Measurements from ENCODE around the gene REC114. TPM values are rescaled to one million over a fixed set of nuclear protein-coding genes. Genes with fewer than 3 reads are reported as not detected.
A peak's percentile ranks its signal among the peaks of the same experiment; 100 is the strongest.

The REC114 gene
- total RNA-seq, 1 experiment from 2014 or later, result not detected

- Mint-ChIP-seq H3K27ac (no peak overlapping the region), H3K27me3 (ENCODE audit: low read depth) (peaks cover 4% of the 10 kb centered on the region), H3K36me3 (peaks cover 9% of the 10 kb centered on the region), H3K9me3 (peaks cover 13% of the 10 kb centered on the region; the same call in 1 of the 2 replicates), H3K4me3 (no peak overlapping the region), H3K4me1 (peaks cover 31% of the 10 kb centered on the region)
- DNase-seq (ENCODE audit: low spot score), result peak; percentile 31
- ChIA-PET POLR2A (interaction anchor here (0.5 kb wide), 1 partner anchor 544 kb away, joined by 5 read pairs; no protein-coding TSS in a partner anchor), CTCF (interaction anchor here (0.5 to 1.5 kb wide), 8 partner anchors 22 to 736 kb away, joined by 3 to 4 read pairs (median 3); no protein-coding TSS in a partner anchor)
- peak; percentile 97 for ATAC-seq
- TF ChIP-seq USF2 (CRISPR knock-in tag; IDR thresholded peaks at IDR 0.05) (peak; percentile 74), TCF7 (CRISPR knock-in tag; IDR thresholded peaks at IDR 0.05; ENCODE audit: low read depth) (no peak), PREB (CRISPR knock-in tag; IDR thresholded peaks at IDR 0.05; ENCODE audit: borderline replicate concordance) (no peak), ZNF138 (CRISPR knock-in tag; conservative IDR thresholded peaks at IDR 0.05) (no peak), ESRRA (CRISPR knock-in tag; IDR thresholded peaks at IDR 0.05; ENCODE audit: borderline replicate concordance) (no peak), KAT7 (CRISPR knock-in tag; IDR thresholded peaks at IDR 0.05; ENCODE audit: borderline replicate concordance) (no peak), ZNF219 (CRISPR knock-in tag; IDR thresholded peaks at IDR 0.05; ENCODE audit: borderline replicate concordance) (no peak), ZNF263 (CRISPR knock-in tag; IDR thresholded peaks at IDR 0.05; ENCODE audit: low read depth) (no peak), CBFB (CRISPR knock-in tag; IDR thresholded peaks at IDR 0.05; ENCODE audit: low read depth) (no peak), ZNF512 (CRISPR knock-in tag; IDR thresholded peaks at IDR 0.05; ENCODE audit: borderline replicate concordance) (no peak), ELF4 (CRISPR knock-in tag; IDR thresholded peaks at IDR 0.05; ENCODE audit: low read depth) (no peak), ATF1 (CRISPR knock-in tag; IDR thresholded peaks at IDR 0.05) (no peak), ZNF416 (CRISPR knock-in tag; IDR thresholded peaks at IDR 0.05) (no peak), TEAD4 (CRISPR knock-in tag; IDR thresholded peaks at IDR 0.05) (peak; percentile 15; the same call in 1 of the 2 replicates), ZBTB21 (CRISPR knock-in tag; IDR thresholded peaks at IDR 0.05; ENCODE audit: borderline replicate concordance) (no peak), ZNF671 (CRISPR knock-in tag; IDR thresholded peaks at IDR 0.05) (no peak), PRRX2 (CRISPR knock-in tag; IDR thresholded peaks at IDR 0.05) (no peak), USF1 (CRISPR knock-in tag; IDR thresholded peaks at IDR 0.05) (peak; percentile 79), SP1 (CRISPR knock-in tag; conservative IDR thresholded peaks at IDR 0.05) (0 out of 2 replicates have a peak, but pooled peaks have one; percentile 19), AFF4 (CRISPR knock-in tag; IDR thresholded peaks at IDR 0.05; ENCODE audit: borderline replicate concordance) (no peak), JUN (CRISPR knock-in tag; IDR thresholded peaks at IDR 0.05) (no peak), ZNF423 (CRISPR knock-in tag; IDR thresholded peaks at IDR 0.05) (no peak), SMAD4 (CRISPR knock-in tag; IDR thresholded peaks at IDR 0.05) (no peak), MAX (CRISPR knock-in tag; IDR thresholded peaks at IDR 0.05) (peak; percentile 53; the same call in 1 of the 2 replicates), ATF6 (CRISPR knock-in tag; IDR thresholded peaks at IDR 0.05) (no peak), ERG (CRISPR knock-in tag; IDR thresholded peaks at IDR 0.05) (no peak)
These were observed 75.4 kb downstream of the REC114 start for GRCh38 chr15:73518180-73518862.
